T-helper 17 cell (primary cell): ENCODE measurements around the gene FCAMR. TPM values are rescaled to one million over a fixed set of nuclear protein-coding genes. Genes with fewer than 3 reads are reported as not detected.
A peak's percentile ranks its signal among the peaks of the same experiment; 100 is the strongest.

Experiments
- ATAC-seq: fragments of 150-1000 bp; cut with Tn5 transposase; 2 replicates; pipeline ENCODE4 v1.10.0; 2021; ENCODE audit warnings: mild to moderate bottlenecking, moderate library complexity
- DNase-seq, 3 donors: peaks; one replicate each; pipeline versions ENCODE4 v3.0.0 to v3.0.0-alpha.2; 2020 to 2021
- H3K9me3 ChIP-seq: one replicate; pipeline ENCODE4 v1.7.0; 2013; ENCODE audit warnings: low read length, mild to moderate bottlenecking; ENCODE audit not compliant: control insufficient read depth, poor library complexity, severe bottlenecking
- H3K27ac Mint-ChIP-seq: one replicate; pipeline ENCODE4 v1.8.0; 2022; ENCODE audit warnings: mild to moderate bottlenecking, moderate library complexity, mixed read lengths
- H3K27me3 Mint-ChIP-seq: one replicate; pipeline ENCODE4 v1.8.0; 2022; ENCODE audit warnings: mixed read lengths
- H3K36me3 Mint-ChIP-seq: one replicate; pipeline ENCODE4 v1.8.0; 2022; ENCODE audit warnings: low read depth, mixed read lengths
- H3K4me1 Mint-ChIP-seq: one replicate; pipeline ENCODE4 v1.8.0; 2022; ENCODE audit warnings: mild to moderate bottlenecking, mixed read lengths
- H3K4me3 Mint-ChIP-seq: one replicate; pipeline ENCODE4 v1.8.0; 2022; ENCODE audit warnings: mild to moderate bottlenecking, moderate library complexity, mixed read lengths
- total RNA-seq, 4 donors: library from RNA in 2 of 4; stranded (reverse) in 2 of 4; gene quantifications; one replicate each; pipeline ENCODE4 v1.2.3 and lab custom pipeline; 2022 to 2026

FCAMR gene
- total RNA-seq, 2 donors from 2014 or later, result not detected

GRCh38 chr1:206961668-206962067 is 8.6 kb downstream of the FCAMR start:
- peaks cover 16% of the 10 kb centered on the region for H3K27me3 Mint-ChIP-seq
- no peaks in the 10 kb centered on the region for H3K9me3 ChIP-seq
- H3K4me3 Mint-ChIP-seq, result no peak overlapping the region
- no peak for ATAC-seq
- H3K27ac Mint-ChIP-seq, result no peak overlapping the region
- H3K4me1 Mint-ChIP-seq, result peaks cover 12% of the 10 kb centered on the region
- no peak for DNase-seq
- H3K36me3 Mint-ChIP-seq, result peaks cover 2% of the 10 kb centered on the region

GRCh38 chr1:206960676-206961386 is 9.4 kb downstream of the FCAMR start:
- no peak overlapping the region for H3K27ac Mint-ChIP-seq
- H3K36me3 Mint-ChIP-seq, result peaks cover 2% of the 10 kb centered on the region
- H3K27me3 Mint-ChIP-seq, result peaks cover 21% of the 10 kb centered on the region

GRCh38 chr1:206958144-206958543 is 12.1 kb downstream of the FCAMR start:
- ATAC-seq (no peak), DNase-seq (no peak)
- H3K4me1 Mint-ChIP-seq, result peaks cover 20% of the 10 kb centered on the region
- peaks cover 22% of the 10 kb centered on the region for H3K27me3 Mint-ChIP-seq
- no peaks in the 10 kb centered on the region for H3K9me3 ChIP-seq
- no peak overlapping the region for H3K4me3 Mint-ChIP-seq
- no peak overlapping the region for H3K27ac Mint-ChIP-seq
- no peaks in the 10 kb centered on the region for H3K36me3 Mint-ChIP-seq

More at GRCh38 chr1:206960676-206961386, 9.4 kb downstream of the FCAMR start:
- ATAC-seq (no peak), DNase-seq (no peak)
- peaks cover 12% of the 10 kb centered on the region for H3K4me1 Mint-ChIP-seq
- H3K4me3 Mint-ChIP-seq, result no peak overlapping the region
- no peaks in the 10 kb centered on the region for H3K9me3 ChIP-seq

GRCh38 chr1:206957639-206958038 is 12.6 kb downstream of the FCAMR start:
- Mint-ChIP-seq H3K27me3 (peaks cover 22% of the 10 kb centered on the region), H3K4me1 (peaks cover 17% of the 10 kb centered on the region), H3K36me3 (no peaks in the 10 kb centered on the region), H3K4me3 (no peak overlapping the region), H3K27ac (no peak overlapping the region)
- ATAC-seq (no peak), DNase-seq (no peak)
- H3K9me3 ChIP-seq, result no peaks in the 10 kb centered on the region

GRCh38 chr1:206955476-206956451 is 14.5 kb downstream of the FCAMR start:
- Mint-ChIP-seq H3K27me3 (peaks cover 24% of the 10 kb centered on the region), H3K4me3 (no peak overlapping the region), H3K36me3 (no peaks in the 10 kb centered on the region), H3K4me1 (peaks cover 10% of the 10 kb centered on the region), H3K27ac (no peak overlapping the region)
- ATAC-seq (no peak), DNase-seq (no peak)
- no peaks in the 10 kb centered on the region for H3K9me3 ChIP-seq

GRCh38 chr1:206954459-206955342 is 15.6 kb downstream of the FCAMR start:
- Mint-ChIP-seq H3K27me3 (peaks cover 23% of the 10 kb centered on the region), H3K4me3 (no peak overlapping the region), H3K27ac (peak overlapping the region; percentile 57), H3K4me1 (peaks cover 8% of the 10 kb centered on the region), H3K36me3 (no peaks in the 10 kb centered on the region)
- ATAC-seq (no peak), DNase-seq (no peak)
- peaks cover under 1% of the 10 kb centered on the region for H3K9me3 ChIP-seq

GRCh38 chr1:206953626-206954025 is 16.6 kb downstream of the FCAMR start:
- no peak overlapping the region for H3K27ac Mint-ChIP-seq
- H3K4me1 Mint-ChIP-seq, result peaks cover 8% of the 10 kb centered on the region
- ATAC-seq, result no peak

GRCh38 chr1:206953126-206953525 is 17.1 kb downstream of the FCAMR start:
- ATAC-seq (no peak), DNase-seq (no peak)
- H3K9me3 ChIP-seq, result peaks cover 2% of the 10 kb centered on the region
- Mint-ChIP-seq H3K36me3 (no peaks in the 10 kb centered on the region), H3K4me1 (peaks cover 8% of the 10 kb centered on the region), H3K27ac (no peak overlapping the region), H3K4me3 (no peak overlapping the region), H3K27me3 (peaks cover 24% of the 10 kb centered on the region)

More at GRCh38 chr1:206953626-206954025, 16.6 kb downstream of the FCAMR start:
- H3K27me3 Mint-ChIP-seq, result peaks cover 23% of the 10 kb centered on the region
- H3K36me3 Mint-ChIP-seq, result no peaks in the 10 kb centered on the region
- peaks cover 2% of the 10 kb centered on the region for H3K9me3 ChIP-seq
- H3K4me3 Mint-ChIP-seq, result no peak overlapping the region
- no peak for DNase-seq

- DNase-seq, result no peak
- no peak for ATAC-seq
- Mint-ChIP-seq H3K27ac (peak overlapping the region; percentile 51), H3K36me3 (no peaks in the 10 kb centered on the region), H3K4me3 (no peak overlapping the region), H3K4me1 (peaks cover 11% of the 10 kb centered on the region), H3K27me3 (peaks cover 24% of the 10 kb centered on the region)
- peaks cover 2% of the 10 kb centered on the region for H3K9me3 ChIP-seq
Measured at GRCh38 chr1:206952171-206952570, 18.1 kb downstream of the FCAMR start.

GRCh38 chr1:206951318-206952100 is 18.8 kb downstream of the FCAMR start:
- H3K4me1 Mint-ChIP-seq, result peaks cover 11% of the 10 kb centered on the region
- ATAC-seq, result no peak
- peaks cover 26% of the 10 kb centered on the region for H3K27me3 Mint-ChIP-seq
- peaks cover 2% of the 10 kb centered on the region for H3K9me3 ChIP-seq
- DNase-seq, result no peak
- peak overlapping the region; percentile 51 for H3K27ac Mint-ChIP-seq
- no peaks in the 10 kb centered on the region for H3K36me3 Mint-ChIP-seq
- no peak overlapping the region for H3K4me3 Mint-ChIP-seq

- no peak for DNase-seq
- H3K27me3 Mint-ChIP-seq, result peaks cover 32% of the 10 kb centered on the region
- peaks cover 2% of the 10 kb centered on the region for H3K9me3 ChIP-seq
- H3K4me1 Mint-ChIP-seq, result peaks cover 9% of the 10 kb centered on the region
- H3K27ac Mint-ChIP-seq, result no peak overlapping the region
- H3K4me3 Mint-ChIP-seq, result no peak overlapping the region
- H3K36me3 Mint-ChIP-seq, result no peaks in the 10 kb centered on the region
- no peak for ATAC-seq
Measured at GRCh38 chr1:206949641-206950040, 20.6 kb downstream of the FCAMR start.

- Mint-ChIP-seq H3K27ac (no peak overlapping the region), H3K4me3 (no peak overlapping the region), H3K27me3 (peaks cover 29% of the 10 kb centered on the region), H3K36me3 (no peaks in the 10 kb centered on the region), H3K4me1 (peaks cover 8% of the 10 kb centered on the region)
- H3K9me3 ChIP-seq, result peaks cover 2% of the 10 kb centered on the region
- DNase-seq, result no peak
- ATAC-seq, result no peak
Measured at GRCh38 chr1:206949208-206949607, 21.1 kb downstream of the FCAMR start.
